ENCODE results near the gene UBR2.

The UBR2 gene

DNA sequence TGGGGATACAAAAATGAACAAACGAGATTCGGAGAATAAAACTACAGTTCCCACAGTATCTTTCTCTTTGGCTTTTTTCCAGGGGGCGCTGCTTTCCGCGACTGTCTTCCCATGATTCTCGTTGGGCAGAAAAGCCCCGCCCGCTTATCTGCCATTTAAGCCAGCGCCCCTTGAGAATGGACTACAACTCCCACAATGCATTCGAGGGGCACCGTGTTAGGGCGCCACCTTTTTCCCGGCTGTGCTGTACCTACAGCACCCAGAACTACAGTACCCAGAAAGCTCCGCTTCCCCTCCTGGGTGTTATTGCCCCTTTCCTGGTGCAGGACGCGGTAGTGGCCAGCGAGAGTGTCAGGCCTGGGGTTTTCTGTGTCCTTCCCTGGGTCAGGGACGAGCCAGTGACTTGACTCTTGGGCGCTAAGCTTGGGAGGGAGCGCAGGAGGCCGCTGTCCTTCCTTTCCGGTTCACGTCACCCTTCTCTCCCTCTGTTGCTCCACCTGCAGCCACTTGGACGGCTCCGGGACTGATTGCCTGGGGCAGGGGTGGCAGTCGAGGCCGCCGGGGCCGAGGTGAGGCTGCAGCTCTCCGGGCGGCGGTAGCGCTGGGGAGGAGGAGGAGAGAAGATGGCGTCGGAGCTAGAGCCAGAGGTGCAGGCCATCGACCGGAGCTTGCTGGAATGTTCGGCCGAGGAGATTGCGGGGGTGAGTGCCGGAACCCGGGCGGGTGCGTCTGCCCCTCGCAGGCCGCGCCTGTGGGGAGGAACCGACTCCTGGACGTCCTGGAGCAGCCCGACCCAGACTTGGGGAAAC is at the start of gene UBR2:
TSS of gene UBR2 (plus strand) at position 333 of the 809 bp plus-strand sequence. CDS start at position 624, 291 bp downstream.
- in situ Hi-C loops (cut with MboI; ENCODE audit: low sequenced_read_pairs) = loop anchor here (25.0 kb wide), 1 partner anchor 502 kb away; the partner anchor contains the start of gene TAF8

GRCh38 chr6:42514745-42515144 is 49.1 kb upstream of the UBR2 start:
- in situ Hi-C loops (cut with MboI; ENCODE audit: low sequenced_read_pairs) = no loop called here

DNA sequence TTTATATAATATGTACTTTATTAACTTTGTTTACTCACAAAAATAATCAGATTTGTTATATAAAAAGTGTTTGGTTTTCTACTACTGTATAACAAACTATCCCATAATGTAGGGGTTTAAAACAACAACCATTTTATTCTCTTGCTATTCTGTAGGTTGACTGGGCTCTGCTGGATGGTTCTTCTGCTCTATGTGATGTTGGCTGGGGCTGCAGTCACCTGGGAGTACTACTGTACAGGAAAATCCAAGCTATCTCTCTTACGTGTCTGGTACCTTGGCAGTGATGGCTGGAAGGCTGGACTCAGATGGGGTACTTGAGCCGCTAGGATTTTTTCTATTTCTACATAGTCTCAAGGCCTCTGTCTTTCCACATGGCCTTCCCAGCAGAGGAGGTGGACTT is 44.0 kb upstream of the UBR2 start:
- in situ Hi-C loops (cut with MboI; ENCODE audit: low sequenced_read_pairs) = no loop called here

- in situ Hi-C loops (cut with MboI; ENCODE audit: low sequenced_read_pairs) = no loop called here
Observed at GRCh38 chr6:42520786-42521607, 42.8 kb upstream of the UBR2 start.

DNA sequence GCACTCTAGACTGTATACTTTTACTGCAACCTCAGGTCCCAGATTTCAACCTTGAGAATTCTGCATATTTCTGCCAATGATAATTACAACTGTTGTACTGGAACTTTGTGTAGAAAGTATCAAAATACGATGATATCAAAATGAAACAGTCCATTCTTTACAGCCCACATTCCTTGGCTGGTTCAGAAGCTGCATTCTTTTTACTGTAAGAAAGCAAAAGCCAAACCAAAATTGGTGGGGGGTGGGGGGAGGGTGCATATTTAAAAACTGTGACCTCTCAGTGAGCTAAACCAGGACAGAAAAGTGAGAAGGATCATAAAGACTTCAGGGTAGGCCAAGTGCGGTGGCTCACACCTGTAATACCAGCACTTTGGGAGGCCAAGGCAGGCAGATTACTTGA is 41.8 kb upstream of the UBR2 start:
- in situ Hi-C loops (cut with MboI; ENCODE audit: low sequenced_read_pairs) = no loop called here

GRCh38 chr6:42522942-42523814 is 40.7 kb upstream of the UBR2 start:
- in situ Hi-C loops (cut with MboI; ENCODE audit: low sequenced_read_pairs) = no loop called here

- in situ Hi-C loops (cut with MboI; ENCODE audit: low sequenced_read_pairs) = no loop called here
Observed at GRCh38 chr6:42525206-42525605, 38.6 kb upstream of the UBR2 start.

DNA sequence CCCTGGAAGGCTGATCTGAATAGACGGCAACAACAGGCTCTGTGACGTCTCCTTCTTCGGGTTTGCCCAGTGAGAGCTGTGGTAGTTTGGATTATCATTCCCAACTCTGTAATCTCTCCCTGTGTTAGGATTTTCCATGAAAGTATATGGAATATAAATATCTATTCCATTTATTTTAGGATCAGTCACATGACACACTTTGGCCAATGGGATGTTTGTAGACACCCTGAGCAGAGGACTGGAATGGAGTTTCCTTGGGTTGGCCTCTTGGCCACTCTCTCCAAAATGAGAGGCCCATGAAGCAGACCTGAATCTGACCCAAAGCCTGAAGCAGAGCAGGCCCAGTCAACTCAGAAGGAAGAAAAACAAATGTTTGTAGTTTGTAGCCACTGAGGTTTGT is 37.2 kb upstream of the UBR2 start:
- in situ Hi-C loops (cut with MboI; ENCODE audit: low sequenced_read_pairs) = no loop called here

DNA sequence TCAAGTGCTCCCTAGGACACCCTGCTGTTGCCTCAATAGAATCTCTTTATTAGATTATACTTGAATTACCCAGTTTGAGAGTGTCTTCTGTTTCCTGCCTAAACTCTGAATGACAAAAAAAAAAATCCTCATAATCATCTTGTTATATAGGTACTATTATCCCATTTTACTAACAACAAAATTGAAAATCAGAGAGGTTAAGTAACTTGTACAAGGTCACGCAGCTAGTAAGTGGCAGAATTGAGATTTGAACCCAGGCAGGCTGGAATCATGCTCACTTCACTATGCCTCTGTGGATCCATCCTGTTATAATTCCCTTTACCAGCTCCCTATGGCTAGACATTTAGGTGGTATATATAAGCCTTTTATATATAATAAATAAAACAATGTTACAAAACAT is 36.6 kb upstream of the UBR2 start:
- in situ Hi-C loops (cut with MboI; ENCODE audit: low sequenced_read_pairs) = no loop called here

GRCh38 chr6:42530296-42530695 is 33.5 kb upstream of the UBR2 start:
- in situ Hi-C loops (cut with MboI; ENCODE audit: low sequenced_read_pairs) = no loop called here

DNA sequence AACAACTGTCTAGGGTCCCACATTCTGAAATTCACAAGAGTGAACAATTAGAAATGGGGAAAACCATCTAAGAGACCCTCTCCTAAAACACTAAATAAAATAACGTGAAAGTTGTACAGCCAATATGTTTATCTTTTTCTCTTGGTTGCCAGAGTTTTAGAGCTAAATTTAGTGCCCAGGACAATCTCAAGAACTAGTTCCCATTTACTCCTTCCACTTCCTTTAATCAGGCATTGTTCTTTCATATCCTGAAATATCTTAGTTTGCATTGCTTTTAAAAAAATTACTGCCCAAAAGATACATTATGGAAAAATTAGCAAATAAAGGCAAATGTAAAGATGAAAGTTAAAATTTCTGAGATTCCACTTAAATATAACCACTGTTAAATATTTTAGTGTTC is 33.1 kb upstream of the UBR2 start:
- in situ Hi-C loops (cut with MboI; ENCODE audit: low sequenced_read_pairs) = no loop called here

- in situ Hi-C loops (cut with MboI; ENCODE audit: low sequenced_read_pairs) = no loop called here
Observed at GRCh38 chr6:42532038-42532669, 31.7 kb upstream of the UBR2 start.

DNA sequence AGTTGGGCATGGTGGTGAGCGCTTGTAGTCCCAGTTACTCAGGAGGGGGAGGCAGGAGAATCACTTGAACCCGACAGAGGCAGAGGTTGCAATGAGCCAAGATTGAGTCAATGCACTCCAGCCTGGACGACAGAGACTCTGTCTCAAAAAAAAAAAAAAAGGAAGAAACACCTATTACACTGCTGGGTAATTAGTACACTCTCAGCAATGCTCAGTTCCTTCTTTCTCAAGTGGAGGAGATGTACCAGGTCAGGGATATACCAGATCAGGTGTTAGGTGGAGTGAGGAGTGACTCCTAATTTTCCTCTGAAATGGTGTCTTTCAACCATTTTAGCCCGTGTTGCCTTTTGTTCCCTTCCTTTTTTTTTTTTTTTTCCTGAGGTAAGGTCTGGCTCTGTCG is 30.0 kb upstream of the UBR2 start:
- in situ Hi-C loops (cut with MboI; ENCODE audit: low sequenced_read_pairs) = no loop called here

DNA sequence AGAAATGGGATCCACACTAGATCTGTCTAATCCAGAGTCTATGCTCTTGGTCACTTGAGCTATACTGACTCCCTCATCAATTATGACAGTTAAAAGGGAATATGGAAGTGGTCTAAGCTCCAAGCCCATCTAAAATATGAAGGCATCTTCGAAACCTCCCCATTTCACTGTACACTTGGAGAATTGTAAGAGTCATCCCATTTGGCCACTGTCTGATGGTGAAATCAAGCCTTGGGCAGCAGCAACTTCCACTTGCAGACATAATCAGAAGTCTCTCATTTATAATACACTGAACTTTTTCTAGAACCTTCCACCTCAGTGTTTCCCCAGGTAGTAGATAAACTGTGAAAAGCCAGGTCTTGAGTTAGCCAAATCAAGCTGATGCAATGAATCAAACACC is 26.3 kb upstream of the UBR2 start:
- in situ Hi-C loops (cut with MboI; ENCODE audit: low sequenced_read_pairs) = no loop called here

DNA sequence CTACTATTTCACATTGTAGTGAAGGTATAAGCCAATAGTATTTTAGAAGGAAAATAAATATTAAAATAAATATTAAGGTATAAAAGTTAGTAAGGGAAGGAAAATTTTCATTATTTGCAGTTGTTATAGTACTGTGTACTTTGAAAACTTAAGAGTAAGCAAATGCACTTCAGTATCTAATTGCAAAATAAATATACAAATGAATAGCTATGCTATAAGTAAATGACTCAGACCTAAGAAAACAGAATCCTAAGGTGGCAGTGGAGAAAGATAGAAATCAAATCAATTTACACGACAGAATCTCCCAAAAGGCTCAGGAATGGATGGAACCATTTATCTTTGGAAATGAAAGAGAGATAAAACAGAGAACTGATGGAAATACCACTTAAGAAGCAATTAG is 24.7 kb upstream of the UBR2 start:
- in situ Hi-C loops (cut with MboI; ENCODE audit: low sequenced_read_pairs) = no loop called here

DNA sequence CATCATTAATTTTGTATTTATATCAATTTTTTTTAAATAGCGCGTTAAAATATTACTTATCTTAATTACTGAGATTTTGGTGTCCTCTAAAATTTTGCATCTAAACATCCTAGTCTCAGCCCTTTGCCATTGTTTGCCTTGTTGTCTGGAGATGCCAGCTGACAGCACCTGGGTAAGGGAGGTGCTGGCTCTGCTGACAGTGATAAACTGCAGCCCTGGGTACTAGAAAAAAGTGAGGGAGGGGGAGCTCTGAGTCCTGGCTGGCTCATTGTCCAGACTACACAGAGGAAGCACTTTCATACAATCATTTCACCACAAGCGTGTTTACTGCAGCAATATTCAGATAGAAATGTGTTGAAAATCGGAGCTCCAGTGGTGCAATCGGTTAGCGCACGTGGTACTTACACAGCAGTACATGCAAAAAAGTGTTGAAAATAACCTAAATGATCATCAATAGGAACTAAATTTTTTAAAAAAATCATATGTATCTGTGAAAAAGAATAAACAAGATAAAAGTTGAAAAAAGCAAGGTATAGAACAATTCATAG is 18.5 kb upstream of the UBR2 start:
- in situ Hi-C loops (cut with MboI; ENCODE audit: low sequenced_read_pairs) = loop anchor here (10.0 kb wide), 1 partner anchor 310 kb away; no protein-coding TSS in a partner anchor

DNA sequence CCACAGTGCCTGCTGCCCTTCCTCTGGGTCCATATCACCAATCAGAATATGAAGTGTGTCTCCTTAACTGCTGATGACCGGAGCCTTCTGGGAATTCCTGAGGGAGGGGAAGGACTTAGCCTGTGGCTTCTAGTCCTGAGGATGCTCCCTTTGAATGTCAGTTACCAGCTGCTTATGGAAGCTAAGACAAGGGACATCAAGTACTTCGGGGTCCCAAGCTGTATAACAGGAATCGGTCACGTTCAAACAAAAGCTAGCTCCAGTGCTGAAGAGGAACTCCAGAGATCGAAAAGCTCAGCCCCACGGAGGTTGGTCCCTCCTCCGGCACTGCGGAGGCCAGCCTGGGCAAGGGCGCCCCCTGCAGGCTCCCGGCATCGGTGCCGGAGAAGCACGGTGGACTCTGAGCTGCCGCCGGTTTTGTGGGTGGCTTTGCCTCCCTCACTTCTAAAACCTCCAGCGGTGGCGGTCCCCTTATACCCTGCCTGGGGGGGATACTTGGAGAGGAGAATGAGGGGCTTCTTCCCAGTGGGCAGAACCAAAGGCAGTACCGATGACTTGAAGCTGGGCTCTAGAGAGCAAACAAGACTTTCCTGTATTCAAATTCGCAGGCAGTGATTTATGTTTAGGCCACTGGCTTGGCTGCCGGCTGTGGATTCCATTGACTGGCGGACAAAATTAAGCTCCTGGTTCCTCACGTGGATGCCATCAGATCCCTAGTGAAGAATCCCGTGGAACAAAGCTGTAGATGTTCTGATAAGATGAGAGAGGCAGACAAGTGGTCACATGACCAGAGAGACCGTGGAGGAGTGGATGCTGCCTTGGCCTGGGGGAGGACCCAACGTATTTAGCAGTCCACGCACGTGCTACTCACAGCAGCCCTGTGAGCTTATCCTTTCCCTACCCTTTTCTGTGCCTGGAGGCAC is 16.2 kb upstream of the UBR2 start:
- in situ Hi-C loops (cut with MboI; ENCODE audit: low sequenced_read_pairs) = loop anchor here (10.0 kb wide), 1 partner anchor 313 kb away; no protein-coding TSS in a partner anchor

DNA sequence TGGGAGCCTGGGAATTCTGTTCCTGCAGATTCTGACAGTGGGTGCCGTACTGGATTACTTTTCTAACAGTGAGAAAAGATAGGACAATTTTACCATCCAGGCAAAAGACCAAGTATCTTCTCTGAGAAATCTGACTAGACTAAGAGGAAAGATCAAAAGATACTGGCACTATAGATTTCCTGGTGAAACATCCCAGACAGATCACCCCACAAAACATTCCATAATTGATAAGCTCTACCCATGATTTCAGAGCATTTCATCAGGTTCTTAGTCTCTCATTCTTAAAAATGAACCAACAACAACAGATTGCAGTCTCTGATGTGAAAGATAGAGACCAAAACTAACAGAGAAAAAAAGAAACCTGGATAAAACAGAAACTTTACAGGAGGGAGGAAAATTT is 13.6 kb upstream of the UBR2 start:
- in situ Hi-C loops (cut with MboI; ENCODE audit: low sequenced_read_pairs) = loop anchor here (25.0 kb wide), 1 partner anchor 488 kb away; the partner anchor contains the start of gene TAF8

DNA sequence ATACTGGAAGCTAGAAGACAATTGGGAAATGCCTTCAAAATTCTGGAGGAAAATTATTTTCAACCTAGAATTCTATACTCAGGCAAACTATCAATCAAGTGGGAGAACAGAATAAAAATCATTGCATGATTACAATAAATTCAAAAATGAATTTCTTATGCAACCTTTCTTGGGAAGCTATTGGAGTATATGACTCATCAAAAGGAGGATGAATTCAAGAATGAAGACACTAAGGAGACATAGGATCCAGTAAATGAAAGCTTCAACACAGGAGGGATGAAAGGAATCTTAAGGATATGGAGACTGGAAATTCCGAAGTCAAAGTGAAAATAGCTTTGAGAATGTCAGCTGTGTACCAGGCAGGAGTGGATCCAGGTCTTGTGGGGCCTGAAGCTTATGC is 12.6 kb upstream of the UBR2 start:
- in situ Hi-C loops (cut with MboI; ENCODE audit: low sequenced_read_pairs) = loop anchor here (25.0 kb wide), 1 partner anchor 489 kb away; the partner anchor contains the start of gene TAF8

Data from HL-60/S4 treated with phorbol 12-myristate 13-acetate at 8.2 ng/mL for 4 days and 3 days (cell line).